NCI-H187 (cell line): ENCODE results near the gene CMTM7.

Experiments used
- DNase-seq, 2 experiments: peaks; one replicate each; lab custom pipeline; 2025; lab: John Stamatoyannopoulos, UW

CMTM7 gene

DNA sequence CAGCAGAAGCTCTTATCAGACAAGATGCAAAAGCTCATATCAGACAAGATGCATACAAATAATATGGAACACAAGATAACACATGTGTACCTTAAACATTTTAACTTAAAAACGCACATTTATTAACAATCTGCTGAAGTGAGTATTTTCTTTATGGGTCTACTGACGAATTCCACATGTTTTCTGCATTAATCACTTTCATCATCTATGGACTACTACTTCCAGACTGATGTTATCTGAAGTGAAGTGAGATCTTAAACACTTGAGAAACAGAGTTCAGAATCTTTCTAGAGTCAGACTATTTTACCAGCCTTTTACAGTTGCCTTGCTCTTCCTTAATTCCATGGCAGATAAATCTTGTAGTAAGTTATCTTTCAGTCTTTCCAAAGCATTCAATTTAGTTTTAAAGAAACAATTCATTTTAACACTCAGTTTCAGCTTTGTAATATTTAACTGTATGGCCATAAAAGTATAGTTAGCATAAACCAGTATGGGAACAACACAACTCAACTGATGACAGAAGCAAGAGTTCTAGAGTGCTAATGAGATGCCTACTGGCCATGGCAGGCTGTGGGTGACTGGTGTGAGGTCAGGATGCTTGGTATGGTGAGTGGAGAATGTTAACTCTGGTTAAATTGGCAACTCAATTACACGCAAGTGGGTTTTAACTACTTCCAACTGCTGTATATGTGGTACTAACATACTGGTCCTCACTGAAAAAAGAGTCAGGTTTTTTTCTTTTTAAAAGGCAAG lies 101.2 kb downstream of the CMTM7 start:
- DNase-seq, result no peak

DNA sequence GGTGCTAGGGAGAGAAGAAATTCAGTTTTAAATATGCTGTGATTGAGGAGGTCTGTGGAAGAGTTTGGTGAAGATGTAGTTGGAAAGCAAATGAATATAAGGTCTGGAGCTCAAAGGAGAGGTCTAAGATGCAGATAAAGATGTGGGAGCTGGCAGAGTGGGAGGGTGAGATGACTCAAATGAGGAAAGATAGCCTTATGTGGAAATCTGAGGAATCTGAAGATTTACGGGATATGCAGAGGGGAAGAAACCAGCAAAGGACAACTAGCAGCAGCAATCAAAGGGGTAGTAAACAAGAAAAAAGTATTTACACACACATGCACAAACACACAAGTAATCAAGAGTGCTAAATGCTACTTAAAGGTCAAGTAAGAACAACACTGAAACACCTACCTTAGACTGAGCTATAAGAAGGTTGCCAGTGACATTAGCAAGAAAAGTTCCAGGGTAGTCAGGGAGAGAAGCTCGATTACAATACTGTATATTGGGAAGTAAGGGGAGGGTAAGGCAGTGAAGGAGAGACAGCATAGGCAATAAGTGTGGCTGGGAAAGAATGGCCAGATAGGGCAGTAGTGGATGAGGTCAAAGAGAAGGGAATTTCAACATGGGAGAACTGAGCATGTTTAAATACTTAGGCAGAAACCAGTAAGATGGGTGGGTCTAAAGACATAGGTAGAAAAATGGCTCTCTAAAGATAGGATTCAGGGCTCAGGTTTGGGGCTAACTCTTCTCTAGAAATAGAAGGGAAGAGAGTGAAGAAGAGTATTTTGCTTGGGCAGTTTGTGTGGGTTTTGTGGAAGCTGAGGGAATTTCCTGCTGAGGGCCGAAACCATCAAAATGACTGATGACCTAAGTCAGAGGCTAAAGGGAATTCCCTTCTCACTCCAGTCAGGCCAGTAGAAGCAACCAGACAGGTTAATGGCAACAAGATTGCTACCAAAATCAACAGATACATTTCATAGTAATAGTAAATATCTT lies 102.1 kb downstream of the CMTM7 start:
- DNase-seq, result no peak

DNA sequence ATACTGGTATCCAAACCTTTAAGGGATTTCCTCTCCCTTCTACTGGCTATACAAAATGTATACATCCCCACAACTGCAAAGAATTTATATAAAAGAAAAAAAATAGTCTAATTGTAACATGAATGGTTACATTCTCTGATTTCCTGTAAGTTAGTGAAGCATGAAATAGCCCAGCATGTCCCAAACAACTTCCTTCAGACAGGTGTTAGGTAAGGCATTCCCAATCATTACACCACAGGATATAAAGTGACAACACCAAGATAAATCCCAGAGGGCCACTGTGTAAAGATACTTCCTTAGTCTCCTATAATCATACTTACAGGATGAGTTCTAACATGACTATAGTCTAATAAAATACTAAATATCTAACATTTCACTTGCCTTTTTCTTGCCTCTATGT lies 103.4 kb downstream of the CMTM7 start:
- DNase-seq, result no peak

DNA sequence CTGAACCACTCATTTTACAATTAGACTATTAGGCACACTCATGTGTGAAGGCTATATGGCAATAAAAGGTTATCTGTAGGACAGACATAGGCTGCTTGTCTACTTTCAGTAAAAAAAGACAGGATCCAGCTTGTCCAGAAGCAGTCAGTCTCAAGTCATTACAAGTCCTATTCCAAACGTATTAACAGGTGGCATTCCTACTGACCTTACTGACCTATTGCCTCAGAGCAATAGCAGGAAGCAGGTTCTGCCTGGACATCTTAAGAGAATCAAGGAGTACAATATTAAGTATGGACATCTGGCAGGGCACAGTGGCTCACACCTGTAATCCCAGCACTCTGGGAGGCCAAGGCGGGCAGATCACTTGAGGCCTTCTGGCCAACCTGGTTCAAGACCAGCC lies 104.0 kb downstream of the CMTM7 start:
- DNase-seq, result no peak

DNA sequence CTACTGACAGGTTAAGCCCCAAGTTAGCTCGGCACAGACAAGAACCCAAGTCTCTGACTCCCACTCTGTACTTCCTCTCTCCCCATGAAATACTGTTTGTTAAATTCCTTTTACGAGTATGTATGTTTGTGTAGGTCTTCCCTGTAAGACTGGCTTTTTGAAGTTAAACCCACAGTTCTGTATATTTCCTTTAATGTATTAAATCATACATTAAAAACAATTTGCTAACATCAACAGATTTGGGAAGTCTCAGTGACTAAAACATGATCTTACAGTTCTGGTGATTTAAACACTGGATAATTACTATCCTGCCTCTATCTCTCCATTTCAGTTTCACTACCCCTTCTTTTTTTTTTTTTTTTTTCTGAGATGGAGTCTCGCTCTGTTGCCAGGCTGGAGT lies 106.6 kb downstream of the CMTM7 start:
- no peak for DNase-seq

DNA sequence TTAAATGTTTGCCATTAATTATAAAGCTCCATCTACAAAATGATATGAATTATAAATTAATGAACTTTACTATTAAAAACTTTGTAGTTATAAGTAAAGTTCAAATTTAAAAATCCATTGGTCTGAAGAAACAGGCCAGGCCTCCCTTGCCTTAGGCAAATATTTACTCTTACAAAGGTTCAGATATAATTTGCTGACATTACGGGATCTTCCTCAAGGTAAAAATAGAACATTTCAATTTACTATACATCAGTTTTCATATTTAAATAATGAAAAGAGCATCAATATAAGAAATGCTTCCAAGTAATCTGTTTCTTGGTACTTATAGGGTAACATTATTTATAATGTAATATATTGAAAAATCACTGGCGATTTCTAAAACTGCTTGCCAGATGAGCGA lies 107.3 kb downstream of the CMTM7 start:
- DNase-seq, result no peak

DNA sequence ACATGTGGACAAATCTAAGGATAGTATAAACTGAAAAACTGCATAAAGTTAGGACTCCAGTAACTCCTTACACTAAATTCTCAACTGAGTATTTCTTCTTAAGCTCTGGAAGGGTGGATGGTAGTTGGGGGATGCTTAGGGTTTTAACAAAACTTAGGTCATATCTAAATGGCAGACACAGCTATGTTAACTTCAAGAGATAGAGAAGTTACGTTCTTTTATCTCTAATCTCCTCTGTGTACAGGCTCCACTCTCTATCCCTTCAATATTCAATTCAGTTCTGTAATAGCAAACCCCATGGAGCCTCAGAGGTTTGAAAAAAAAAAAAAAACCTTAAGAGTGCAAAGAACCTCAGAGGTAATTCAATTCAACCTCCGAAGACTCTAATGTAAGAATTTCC lies 107.9 kb downstream of the CMTM7 start:
- DNase-seq, result no peak

DNA sequence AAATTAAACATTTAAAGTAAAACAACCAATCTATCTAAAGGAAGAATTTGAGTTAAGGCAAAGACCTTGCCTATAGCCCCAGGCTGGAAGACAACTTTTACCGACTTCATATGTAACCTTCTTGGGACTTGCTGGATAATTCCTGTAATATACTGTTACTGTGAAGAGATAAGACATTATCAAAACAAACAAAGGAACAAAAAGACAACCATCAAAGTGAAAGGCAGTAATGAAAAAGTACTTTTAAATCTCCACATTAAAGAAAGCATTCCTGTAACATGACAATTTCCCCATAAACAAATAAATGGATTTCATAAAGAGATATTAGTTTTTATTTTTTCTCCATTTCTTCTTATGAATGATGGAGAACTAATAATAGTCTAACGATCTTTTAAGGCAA lies 108.6 kb downstream of the CMTM7 start:
- DNase-seq, result no peak

DNA sequence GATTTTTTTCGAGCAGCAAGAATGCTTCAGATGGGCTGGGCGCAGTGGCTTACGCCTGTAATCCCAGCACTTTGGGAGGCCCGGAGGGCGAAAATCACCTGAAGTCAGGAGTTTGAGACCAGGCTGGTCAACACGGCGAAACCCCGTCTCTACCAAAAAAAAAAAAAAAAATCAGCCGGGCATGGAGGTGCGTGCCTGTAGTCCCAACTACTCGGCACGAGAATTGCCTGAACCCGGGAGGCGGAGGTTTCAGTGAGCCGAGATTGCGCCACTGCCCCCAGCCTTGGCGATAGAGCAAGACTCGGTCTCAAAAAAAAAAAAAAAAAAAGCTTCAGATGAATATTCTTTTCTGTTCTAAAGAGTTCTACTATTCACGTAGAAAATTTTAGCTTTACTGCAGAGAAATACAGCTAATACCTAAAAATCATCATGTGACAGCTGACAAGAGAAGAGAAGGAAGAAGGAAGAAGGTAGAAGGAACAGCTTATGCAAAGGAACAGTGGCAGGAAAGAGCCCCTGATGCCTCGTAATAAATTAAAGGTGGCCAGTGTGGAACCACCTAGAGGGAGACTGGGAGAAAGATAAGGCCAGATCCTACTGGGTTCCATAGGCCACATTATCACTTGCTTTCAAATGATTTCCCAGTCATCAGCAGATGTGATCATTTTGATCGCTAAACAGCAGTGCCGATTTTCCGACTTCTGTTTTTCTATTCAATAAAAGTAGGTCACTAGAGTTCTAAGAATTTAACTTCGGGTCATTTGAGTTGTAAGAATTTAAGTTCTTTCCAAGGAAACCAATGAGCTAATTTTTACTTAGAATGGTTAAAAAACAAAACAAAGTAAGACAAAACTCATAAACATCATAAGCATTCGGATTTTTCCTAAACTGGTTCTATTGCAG lies 109.5 kb downstream of the CMTM7 start:
- DNase-seq, result no peak

DNA sequence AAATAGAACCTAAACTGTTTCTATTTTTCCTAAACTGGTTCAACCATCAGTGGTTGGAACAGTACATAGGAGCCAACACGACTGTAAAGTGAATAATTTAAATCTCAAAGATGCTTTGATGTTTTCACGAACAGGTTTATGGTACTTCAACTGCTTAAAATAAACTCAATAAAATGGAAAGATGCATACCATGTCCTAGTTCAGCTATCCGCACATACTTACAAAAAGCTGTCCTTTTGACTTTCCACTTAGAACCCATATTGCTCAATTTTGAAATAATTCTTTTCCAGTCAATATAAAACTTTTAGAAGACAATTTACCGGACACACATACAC lies 110.1 kb downstream of the CMTM7 start:
- no peak for DNase-seq

DNA sequence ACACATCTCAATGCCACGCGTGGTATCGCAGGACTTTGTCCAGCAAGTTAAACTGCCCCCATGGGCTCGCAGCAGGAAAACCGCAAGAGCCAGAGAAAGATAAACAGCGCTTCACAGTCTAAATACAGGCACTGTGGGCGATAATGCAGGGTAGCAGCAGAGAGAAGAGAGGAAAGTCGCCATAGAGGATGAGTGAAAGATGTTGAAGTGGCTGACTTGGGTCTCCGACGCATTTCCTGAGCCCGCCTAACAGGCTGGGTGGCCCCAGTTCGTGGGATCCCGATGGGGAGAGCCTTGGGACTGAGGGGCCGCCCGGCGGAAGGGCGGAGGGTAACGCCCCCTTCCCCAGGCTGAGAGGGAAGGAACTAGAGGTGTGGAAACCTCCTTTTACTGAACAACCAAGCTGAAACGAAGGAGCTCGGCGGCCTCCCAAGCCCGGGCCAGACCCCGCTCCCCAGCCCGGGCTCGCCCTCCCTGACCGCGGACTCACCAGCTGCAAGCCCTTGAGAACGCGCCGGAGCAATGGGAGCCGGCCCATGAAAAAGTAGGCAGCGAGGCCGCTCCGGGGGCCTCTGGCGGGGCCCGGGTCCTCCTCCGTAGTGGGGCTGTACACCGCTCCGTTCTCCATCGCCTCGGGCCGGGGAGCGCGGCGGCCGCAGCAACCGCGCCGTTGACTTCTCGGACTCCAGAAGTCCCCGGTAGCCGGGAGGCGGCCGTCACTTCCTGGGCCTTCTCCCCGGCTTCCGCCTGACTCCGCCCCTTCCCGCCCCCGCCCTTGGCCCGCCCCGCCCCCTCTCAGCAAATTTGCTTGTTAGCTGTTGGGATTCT lies 110.7 kb downstream of the CMTM7 start, which contains the start of gene CMTM6:
Gene CMTM6 (minus strand): TSS at position 735 of the 828 bp plus-strand sequence. CDS start 107 bp downstream, at position 628.
- peak; percentile 26 to 51 for DNase-seq

DNA sequence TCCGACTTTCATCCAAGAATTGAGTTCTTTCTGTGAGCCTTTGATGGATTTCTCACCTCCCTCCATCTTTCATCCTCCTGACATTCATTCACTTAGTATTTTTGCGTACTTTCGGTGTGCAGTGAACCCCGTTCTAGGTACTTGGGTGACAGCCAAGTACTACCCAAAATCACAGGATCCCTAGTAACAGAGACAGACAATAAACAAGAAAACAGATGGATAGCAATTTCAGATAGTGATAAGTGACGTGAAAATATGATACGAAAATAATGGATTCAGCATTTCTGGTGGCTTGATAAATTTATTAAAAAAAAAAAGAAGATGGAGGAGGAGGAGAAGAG lies 111.3 kb downstream of the CMTM7 start:
- no peak for DNase-seq
